HepG2 (cell line): Measurements from ENCODE around the gene NCOA6. TPM values are rescaled to one million over a fixed set of nuclear protein-coding genes. Genes with fewer than 3 reads are reported as not detected.
A peak's percentile ranks its signal among the peaks of the same experiment; 100 is the strongest.

Source experiments
- ARNTL ChIP-seq: sonication (generic); formaldehyde crosslinking; IDR thresholded peaks from 2 replicates; pipeline ENCODE4 v1.4.0; 2020; ENCODE audit warnings: mild to moderate bottlenecking, missing genetic modification reagents
- DNMT3B ChIP-seq: conservative IDR thresholded peaks from 2 replicates; pipeline ENCODE4 v1.6.1; 2016; ENCODE audit warnings: missing biosample characterization, control low read depth
- FOXA3 ChIP-seq: IDR thresholded peaks from 2 replicates; pipeline ENCODE4 v1.6.1; 2016; ENCODE audit warnings: missing genetic modification reagents, missing compliant biosample characterization
- MED1 ChIP-seq: sonication (generic); formaldehyde crosslinking; IDR thresholded peaks from 2 replicates; pipeline ENCODE4 v1.4.0; 2020; ENCODE audit warnings: missing genetic modification reagents
- NR0B2 ChIP-seq: sonication (generic); formaldehyde crosslinking; IDR thresholded peaks from 2 replicates; pipeline ENCODE4 v1.4.0; 2020; ENCODE audit warnings: mild to moderate bottlenecking, missing genetic modification reagents
- RFX5 ChIP-seq: IDR thresholded peaks from 2 replicates; pipeline ENCODE4 v1.6.1; 2011; ENCODE audit warnings: low read depth, low read length, improper control_type of control experiment
- THAP8 ChIP-seq: sonication (generic); formaldehyde crosslinking; IDR thresholded peaks from 2 replicates; pipeline ENCODE4 v1.5.1; 2020; ENCODE audit warnings: missing genetic modification reagents, mild to moderate bottlenecking, borderline replicate concordance
- ZBTB26 ChIP-seq: IDR thresholded peaks from 2 replicates; pipeline ENCODE4 v1.6.1; 2016; ENCODE audit warnings: missing compliant biosample characterization, missing genetic modification reagents, borderline replicate concordance
- ZFP36 ChIP-seq: fragments of 150-350 bp; IDR thresholded peaks from 2 replicates; pipeline ENCODE4 v1.6.1; 2018; ENCODE audit warnings: borderline replicate concordance, low read length, low read depth; ENCODE audit not compliant: partially characterized antibody
- ZMYM3 ChIP-seq: sonication (generic); formaldehyde crosslinking; IDR thresholded peaks from 2 replicates; pipeline ENCODE4 v1.5.1; 2020; ENCODE audit warnings: mild to moderate bottlenecking, missing genetic modification reagents
- ZNF124 ChIP-seq: sonication (generic); formaldehyde crosslinking; IDR thresholded peaks from 2 replicates; pipeline ENCODE4 v1.4.0; 2020; ENCODE audit warnings: missing genetic modification reagents
- ZNF256 ChIP-seq: sonication (generic); formaldehyde crosslinking; conservative IDR thresholded peaks from 2 replicates; pipeline ENCODE4 v1.4.0; 2020; ENCODE audit warnings: missing genetic modification reagents
- ZNF501 ChIP-seq: sonication (generic); formaldehyde crosslinking; IDR thresholded peaks from 2 replicates; pipeline ENCODE4 v1.5.1; 2020; ENCODE audit warnings: mild to moderate bottlenecking, moderate library complexity, missing genetic modification reagents
- ZNF570 ChIP-seq: sonication (generic); formaldehyde crosslinking; IDR thresholded peaks from 2 replicates; pipeline ENCODE4 v1.4.0; 2020; ENCODE audit warnings: mild to moderate bottlenecking, missing genetic modification reagents, borderline replicate concordance
- ZNF724P ChIP-seq: sonication (generic); formaldehyde crosslinking; IDR thresholded peaks from 2 replicates; pipeline ENCODE4 v1.8.0; 2022; ENCODE audit warnings: missing genetic modification reagents, borderline replicate concordance
- ZSCAN12 ChIP-seq: sonication (generic); formaldehyde crosslinking; IDR thresholded peaks from 2 replicates; pipeline ENCODE4 v1.9.0; 2021; ENCODE audit warnings: mild to moderate bottlenecking, missing genetic modification reagents
- polyA plus RNA-seq, 8 experiments: library from polyadenylated mRNA; depleted of rRNA in 3 of 8; stranded (reverse) in 7 of 8; unstranded in 1 of 8; fragments of >200 nt; fragmentation: Illumina TruSeq in 4 of 8; extraction: Trizol in 4 of 8; gene quantifications; 2 replicates each; pipeline versions ENCODE4 v1.2.1 to v1.2.3, GENCODE V29; 2011 to 2016; ENCODE audit warnings: low read depth in 4 of 8, missing spikeins in 1 of 8, mixed read lengths in 1 of 8; ENCODE audit not compliant: insufficient read depth in 1 of 8
- total RNA-seq, 5 experiments: library from RNA; depleted of rRNA; stranded (reverse); fragments of >200 nt; fragmentation: Illumina TruSeq; extraction: Trizol; gene quantifications; 2 replicates each; pipeline ENCODE4 v1.2.3, GENCODE V29; 2016; ENCODE audit warnings: low read depth in 1 of 5
- TF ChIP-seq, protein P1 (sequence below): sonication (generic); formaldehyde crosslinking; IDR thresholded peaks from 2 replicates; pipeline ENCODE4 v1.5.1; 2020; ENCODE audit warnings: mild to moderate bottlenecking, missing genetic modification reagents, borderline replicate concordance
- TF ChIP-seq, protein P2 (sequence below): IDR thresholded peaks from 2 replicates; pipeline ENCODE4 v1.6.1; 2016; ENCODE audit warnings: low read depth, control low read depth
- TF ChIP-seq, protein P3 (sequence below): sonication (generic); formaldehyde crosslinking; IDR thresholded peaks from 2 replicates; pipeline ENCODE4 v1.4.0; 2020; ENCODE audit warnings: missing genetic modification reagents, low read depth, mild to moderate bottlenecking, borderline replicate concordance
- TF ChIP-seq, protein P4 (sequence below): sonication (generic); formaldehyde crosslinking; IDR thresholded peaks from 2 replicates; pipeline ENCODE4 v1.4.0; 2020; ENCODE audit warnings: missing genetic modification reagents, borderline replicate concordance

Gene NCOA6
- total and polyA plus RNA-seq, 2 of the 13 experiments (the other 11 are each of a cell fraction or from before 2014, with no cell fraction given) = 11.2 to 29.3 TPM

DNA sequence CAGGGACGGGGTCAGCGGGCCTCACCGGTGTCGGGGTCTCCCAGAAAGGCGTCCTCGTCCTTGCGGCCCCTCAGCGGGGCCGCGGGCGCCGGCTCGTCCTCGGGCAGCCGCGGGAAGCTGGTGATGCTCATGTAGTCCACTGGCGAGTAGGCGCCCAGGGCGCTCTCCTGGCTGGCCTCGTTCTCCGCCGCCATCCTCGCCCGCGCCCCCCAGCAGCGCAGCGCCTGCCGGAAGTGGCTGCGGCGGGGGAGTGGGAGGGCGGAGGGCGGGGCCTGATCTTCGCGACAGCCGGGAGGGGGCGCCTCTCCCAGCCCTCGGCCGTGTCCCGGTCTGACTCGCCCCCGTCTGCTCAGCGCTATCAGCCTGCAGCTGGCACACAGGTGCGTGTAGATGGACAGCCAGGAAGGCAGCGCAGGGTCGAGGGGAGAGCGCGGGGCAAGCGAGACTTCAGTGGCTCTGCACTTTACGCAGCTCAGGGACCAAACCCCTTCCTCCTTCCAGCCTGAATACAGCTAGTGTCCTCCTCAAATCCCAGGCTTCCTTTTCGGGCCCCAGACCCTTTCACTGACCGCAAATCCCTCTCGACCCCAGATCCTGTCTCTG is 47.3 kb upstream of the NCOA6 start, which contains the start of gene GGT7 (continued):
- TF ChIP-seq ZNF570 (CRISPR knock-in tag) (no peak), RFX5 (peak; percentile 34; the same call in 1 of the 2 replicates), ZNF724P (CRISPR knock-in tag) (peak; percentile 91), THAP8 (CRISPR knock-in tag) (no peak), ZMYM3 (CRISPR knock-in tag) (peak; percentile 75; the same call in 1 of the 2 replicates), DNMT3B (CRISPR knock-in tag) (no peak), ZFP36 (no peak), FOXA3 (peak; percentile 84), MED1 (CRISPR knock-in tag) (peak; percentile 84), ZNF501 (CRISPR knock-in tag) (peak; percentile 30; the same call in 1 of the 2 replicates), ZNF124 (peak; percentile 87; the same call in 1 of the 2 replicates), NR0B2 (CRISPR knock-in tag) (peak; percentile 91), ZBTB26 (peak; percentile 50; the same call in 1 of the 2 replicates), ZSCAN12 (CRISPR knock-in tag) (no peak), ZNF256 (0 out of 2 replicates have a peak, but pooled peaks have one; percentile 42), ARNTL (CRISPR knock-in tag) (peak; percentile 81)
- TF ChIP-seq, protein P1, sequence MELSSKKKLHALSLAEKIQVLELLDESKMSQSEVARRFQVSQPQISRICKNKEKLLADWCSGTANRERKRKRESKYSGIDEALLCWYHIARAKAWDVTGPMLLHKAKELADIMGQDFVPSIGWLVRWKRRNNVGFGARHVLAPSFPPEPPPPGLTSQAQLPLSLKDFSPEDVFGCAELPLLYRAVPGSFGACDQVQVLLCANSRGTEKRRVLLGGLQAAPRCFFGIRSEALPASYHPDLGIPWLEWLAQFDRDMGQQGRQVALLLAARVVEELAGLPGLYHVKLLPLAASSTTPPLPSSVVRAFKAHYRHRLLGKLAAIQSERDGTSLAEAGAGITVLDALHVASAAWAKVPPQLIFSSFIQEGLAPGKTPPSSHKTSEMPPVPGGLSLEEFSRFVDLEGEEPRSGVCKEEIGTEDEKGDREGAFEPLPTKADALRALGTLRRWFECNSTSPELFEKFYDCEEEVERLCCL (CRISPR knock-in tag) = 0 out of 2 replicates have a peak, but pooled peaks have one; percentile 76
- TF ChIP-seq, protein P2, sequence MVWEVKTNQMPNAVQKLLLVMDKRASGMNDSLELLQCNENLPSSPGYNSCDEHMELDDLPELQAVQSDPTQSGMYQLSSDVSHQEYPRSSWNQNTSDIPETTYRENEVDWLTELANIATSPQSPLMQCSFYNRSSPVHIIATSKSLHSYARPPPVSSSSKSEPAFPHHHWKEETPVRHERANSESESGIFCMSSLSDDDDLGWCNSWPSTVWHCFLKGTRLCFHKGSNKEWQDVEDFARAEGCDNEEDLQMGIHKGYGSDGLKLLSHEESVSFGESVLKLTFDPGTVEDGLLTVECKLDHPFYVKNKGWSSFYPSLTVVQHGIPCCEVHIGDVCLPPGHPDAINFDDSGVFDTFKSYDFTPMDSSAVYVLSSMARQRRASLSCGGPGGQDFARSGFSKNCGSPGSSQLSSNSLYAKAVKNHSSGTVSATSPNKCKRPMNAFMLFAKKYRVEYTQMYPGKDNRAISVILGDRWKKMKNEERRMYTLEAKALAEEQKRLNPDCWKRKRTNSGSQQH (CRISPR knock-in tag) = no peak; the same call in 1 of the 2 replicates
- TF ChIP-seq, protein P3, sequence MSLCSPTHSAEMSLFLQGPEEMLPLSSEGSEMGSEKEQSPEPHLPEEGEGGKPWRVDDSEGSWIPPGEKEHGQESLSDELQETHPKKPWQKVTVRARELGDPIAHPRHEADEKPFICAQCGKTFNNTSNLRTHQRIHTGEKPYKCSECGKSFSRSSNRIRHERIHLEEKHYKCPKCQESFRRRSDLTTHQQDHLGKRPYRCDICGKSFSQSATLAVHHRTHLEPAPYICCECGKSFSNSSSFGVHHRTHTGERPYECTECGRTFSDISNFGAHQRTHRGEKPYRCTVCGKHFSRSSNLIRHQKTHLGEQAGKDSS (CRISPR knock-in tag) = peak; percentile 88; the same call in 1 of the 2 replicates
- TF ChIP-seq, protein P4, sequence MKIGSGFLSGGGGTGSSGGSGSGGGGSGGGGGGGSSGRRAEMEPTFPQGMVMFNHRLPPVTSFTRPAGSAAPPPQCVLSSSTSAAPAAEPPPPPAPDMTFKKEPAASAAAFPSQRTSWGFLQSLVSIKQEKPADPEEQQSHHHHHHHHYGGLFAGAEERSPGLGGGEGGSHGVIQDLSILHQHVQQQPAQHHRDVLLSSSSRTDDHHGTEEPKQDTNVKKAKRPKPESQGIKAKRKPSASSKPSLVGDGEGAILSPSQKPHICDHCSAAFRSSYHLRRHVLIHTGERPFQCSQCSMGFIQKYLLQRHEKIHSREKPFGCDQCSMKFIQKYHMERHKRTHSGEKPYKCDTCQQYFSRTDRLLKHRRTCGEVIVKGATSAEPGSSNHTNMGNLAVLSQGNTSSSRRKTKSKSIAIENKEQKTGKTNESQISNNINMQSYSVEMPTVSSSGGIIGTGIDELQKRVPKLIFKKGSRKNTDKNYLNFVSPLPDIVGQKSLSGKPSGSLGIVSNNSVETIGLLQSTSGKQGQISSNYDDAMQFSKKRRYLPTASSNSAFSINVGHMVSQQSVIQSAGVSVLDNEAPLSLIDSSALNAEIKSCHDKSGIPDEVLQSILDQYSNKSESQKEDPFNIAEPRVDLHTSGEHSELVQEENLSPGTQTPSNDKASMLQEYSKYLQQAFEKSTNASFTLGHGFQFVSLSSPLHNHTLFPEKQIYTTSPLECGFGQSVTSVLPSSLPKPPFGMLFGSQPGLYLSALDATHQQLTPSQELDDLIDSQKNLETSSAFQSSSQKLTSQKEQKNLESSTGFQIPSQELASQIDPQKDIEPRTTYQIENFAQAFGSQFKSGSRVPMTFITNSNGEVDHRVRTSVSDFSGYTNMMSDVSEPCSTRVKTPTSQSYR (CRISPR knock-in tag) = peak; percentile 53; the same call in 1 of the 2 replicates
